ENCODE measurements around the gene AP5Z1.

Gene AP5Z1

GRCh38 chr7:4794591-4795350 lies 19.3 kb downstream of the AP5Z1 start:
- Histone ChIP-seq H3K27ac (replicated peaks) (no peak overlapping the region), H3K4me3 (replicated peaks; ENCODE audit: insufficient read depth, low read length) (no peak overlapping the region), H3K27me3 (ENCODE audit: insufficient read depth, poor library complexity, severe bottlenecking) (no peaks in the 10 kb centered on the region)
- no peak for DNase-seq (ENCODE audit: low read depth in 1 of 2, low spot score in 1 of 2)
- TF ChIP-seq GABPA (IDR thresholded peaks at IDR 0.05; ENCODE audit: low read depth) = no peak
- TF ChIP-seq, protein P1, sequence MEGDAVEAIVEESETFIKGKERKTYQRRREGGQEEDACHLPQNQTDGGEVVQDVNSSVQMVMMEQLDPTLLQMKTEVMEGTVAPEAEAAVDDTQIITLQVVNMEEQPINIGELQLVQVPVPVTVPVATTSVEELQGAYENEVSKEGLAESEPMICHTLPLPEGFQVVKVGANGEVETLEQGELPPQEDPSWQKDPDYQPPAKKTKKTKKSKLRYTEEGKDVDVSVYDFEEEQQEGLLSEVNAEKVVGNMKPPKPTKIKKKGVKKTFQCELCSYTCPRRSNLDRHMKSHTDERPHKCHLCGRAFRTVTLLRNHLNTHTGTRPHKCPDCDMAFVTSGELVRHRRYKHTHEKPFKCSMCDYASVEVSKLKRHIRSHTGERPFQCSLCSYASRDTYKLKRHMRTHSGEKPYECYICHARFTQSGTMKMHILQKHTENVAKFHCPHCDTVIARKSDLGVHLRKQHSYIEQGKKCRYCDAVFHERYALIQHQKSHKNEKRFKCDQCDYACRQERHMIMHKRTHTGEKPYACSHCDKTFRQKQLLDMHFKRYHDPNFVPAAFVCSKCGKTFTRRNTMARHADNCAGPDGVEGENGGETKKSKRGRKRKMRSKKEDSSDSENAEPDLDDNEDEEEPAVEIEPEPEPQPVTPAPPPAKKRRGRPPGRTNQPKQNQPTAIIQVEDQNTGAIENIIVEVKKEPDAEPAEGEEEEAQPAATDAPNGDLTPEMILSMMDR (IDR thresholded peaks at IDR 0.05; ENCODE audit: insufficient read depth, low read length) = no peak
- TF ChIP-seq, protein P2, sequence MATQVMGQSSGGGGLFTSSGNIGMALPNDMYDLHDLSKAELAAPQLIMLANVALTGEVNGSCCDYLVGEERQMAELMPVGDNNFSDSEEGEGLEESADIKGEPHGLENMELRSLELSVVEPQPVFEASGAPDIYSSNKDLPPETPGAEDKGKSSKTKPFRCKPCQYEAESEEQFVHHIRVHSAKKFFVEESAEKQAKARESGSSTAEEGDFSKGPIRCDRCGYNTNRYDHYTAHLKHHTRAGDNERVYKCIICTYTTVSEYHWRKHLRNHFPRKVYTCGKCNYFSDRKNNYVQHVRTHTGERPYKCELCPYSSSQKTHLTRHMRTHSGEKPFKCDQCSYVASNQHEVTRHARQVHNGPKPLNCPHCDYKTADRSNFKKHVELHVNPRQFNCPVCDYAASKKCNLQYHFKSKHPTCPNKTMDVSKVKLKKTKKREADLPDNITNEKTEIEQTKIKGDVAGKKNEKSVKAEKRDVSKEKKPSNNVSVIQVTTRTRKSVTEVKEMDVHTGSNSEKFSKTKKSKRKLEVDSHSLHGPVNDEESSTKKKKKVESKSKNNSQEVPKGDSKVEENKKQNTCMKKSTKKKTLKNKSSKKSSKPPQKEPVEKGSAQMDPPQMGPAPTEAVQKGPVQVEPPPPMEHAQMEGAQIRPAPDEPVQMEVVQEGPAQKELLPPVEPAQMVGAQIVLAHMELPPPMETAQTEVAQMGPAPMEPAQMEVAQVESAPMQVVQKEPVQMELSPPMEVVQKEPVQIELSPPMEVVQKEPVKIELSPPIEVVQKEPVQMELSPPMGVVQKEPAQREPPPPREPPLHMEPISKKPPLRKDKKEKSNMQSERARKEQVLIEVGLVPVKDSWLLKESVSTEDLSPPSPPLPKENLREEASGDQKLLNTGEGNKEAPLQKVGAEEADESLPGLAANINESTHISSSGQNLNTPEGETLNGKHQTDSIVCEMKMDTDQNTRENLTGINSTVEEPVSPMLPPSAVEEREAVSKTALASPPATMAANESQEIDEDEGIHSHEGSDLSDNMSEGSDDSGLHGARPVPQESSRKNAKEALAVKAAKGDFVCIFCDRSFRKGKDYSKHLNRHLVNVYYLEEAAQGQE (IDR thresholded peaks at IDR 0.05; ENCODE audit: insufficient replicate concordance, low read depth) = no peak
- TF ChIP-seq SPI1 (IDR thresholded peaks at IDR 0.05; ENCODE audit: borderline replicate concordance, low read depth) = no peak
- no peak; the same call in 1 of the 2 replicates for TF ChIP-seq POLR2AphosphoS5 (IDR thresholded peaks at IDR 0.05; ENCODE audit: low read depth)

DNA sequence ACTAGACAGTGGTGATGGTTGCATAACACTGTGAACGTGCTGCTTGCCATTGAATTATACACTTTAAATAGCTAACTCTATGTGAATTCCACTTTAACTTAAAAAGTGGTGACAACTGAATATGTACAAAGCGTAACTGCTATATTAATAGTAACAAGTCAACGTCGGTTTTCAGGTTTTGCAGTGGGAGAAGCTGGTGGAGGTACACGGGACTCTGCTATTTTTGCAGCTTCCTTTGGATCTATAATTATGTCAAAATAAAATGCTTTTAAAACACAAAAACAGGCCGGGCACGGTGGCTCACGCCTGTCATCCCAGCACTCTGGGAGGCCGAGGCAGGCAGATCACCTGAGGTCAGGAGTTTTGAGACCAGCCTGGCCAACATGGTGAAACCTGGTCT lies 21.0 kb downstream of the AP5Z1 start:
- Histone ChIP-seq H3K27ac (replicated peaks) (no peak overlapping the region), H3K4me3 (replicated peaks; ENCODE audit: insufficient read depth, low read length) (no peak overlapping the region), H3K27me3 (ENCODE audit: insufficient read depth, poor library complexity, severe bottlenecking) (no peaks in the 10 kb centered on the region)
- no peak for DNase-seq (ENCODE audit: low read depth in 1 of 2, low spot score in 1 of 2)
- TF ChIP-seq, protein P1 (IDR thresholded peaks at IDR 0.05; ENCODE audit: insufficient read depth, low read length) = no peak
- TF ChIP-seq GABPA (IDR thresholded peaks at IDR 0.05; ENCODE audit: low read depth) = no peak
- TF ChIP-seq, protein P2 (IDR thresholded peaks at IDR 0.05; ENCODE audit: insufficient replicate concordance, low read depth) = no peak
- TF ChIP-seq SPI1 (IDR thresholded peaks at IDR 0.05; ENCODE audit: borderline replicate concordance, low read depth) = no peak
- no peak for TF ChIP-seq POLR2AphosphoS5 (IDR thresholded peaks at IDR 0.05; ENCODE audit: low read depth)

DNA sequence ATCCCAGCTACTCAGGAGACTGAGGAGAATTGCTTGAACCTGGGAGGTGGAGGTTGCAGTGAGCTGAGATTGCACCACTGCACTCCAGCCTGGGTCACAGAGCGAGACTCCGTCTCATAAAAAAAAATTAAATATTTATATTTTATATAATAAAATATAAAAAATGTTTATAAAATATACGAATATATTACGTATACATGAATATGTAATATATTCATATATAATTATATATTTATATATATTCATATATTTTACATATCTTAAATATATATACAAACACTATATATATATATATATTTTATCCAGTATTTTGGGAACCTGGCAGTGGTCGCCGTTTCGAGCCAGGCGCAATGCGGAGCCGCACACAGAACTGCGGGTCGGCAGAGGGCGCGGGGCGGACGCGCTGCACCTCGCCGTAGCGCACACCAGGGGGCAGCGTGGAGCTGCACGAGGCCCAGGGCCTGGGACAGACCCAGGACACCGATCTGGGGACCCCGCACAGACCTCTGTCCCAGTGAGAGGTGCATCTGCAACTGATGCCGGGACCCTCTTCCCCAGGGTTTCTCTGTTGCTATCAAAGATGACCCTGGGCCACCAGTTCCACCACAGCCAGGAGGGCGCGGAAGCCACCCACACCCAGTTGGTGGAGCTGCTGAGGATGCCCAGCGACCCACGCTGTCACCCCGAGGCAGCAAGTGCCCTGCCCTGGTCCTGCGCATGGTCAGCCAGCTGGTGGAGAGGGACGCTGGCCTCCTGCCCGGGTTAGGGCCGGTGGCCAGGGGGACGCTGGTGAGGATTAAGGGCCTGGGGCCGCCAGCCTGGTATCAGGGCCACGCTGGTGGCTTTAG lies 22.7 kb downstream of the AP5Z1 start:
- H3K27me3 ChIP-seq (ENCODE audit: insufficient read depth, poor library complexity, severe bottlenecking) = no peaks in the 10 kb centered on the region
- H3K27ac ChIP-seq (replicated peaks) = no peak overlapping the region
- DNase-seq (ENCODE audit: low read depth in 1 of 2, low spot score in 1 of 2) = peak in 1 of 2 experiments; percentile 49
- H3K4me3 ChIP-seq (replicated peaks; ENCODE audit: insufficient read depth, low read length) = no peak overlapping the region
- TF ChIP-seq SPI1 (IDR thresholded peaks at IDR 0.05; ENCODE audit: borderline replicate concordance, low read depth) (no peak), POLR2AphosphoS5 (IDR thresholded peaks at IDR 0.05; ENCODE audit: low read depth) (no peak), GABPA (IDR thresholded peaks at IDR 0.05; ENCODE audit: low read depth) (no peak)
- TF ChIP-seq, protein P1 (IDR thresholded peaks at IDR 0.05; ENCODE audit: insufficient read depth, low read length) = peak; percentile 66
- TF ChIP-seq, protein P2 (IDR thresholded peaks at IDR 0.05; ENCODE audit: insufficient replicate concordance, low read depth) = no peak
